Activated T-helper 17 cell treated with anti-CD3 and anti-CD28 coated beads, Interleukin-2, amount 50 U/mL, for 72 hours (primary cell): ENCODE measurements around the gene TAMM41. TPM values are rescaled to one million over a fixed set of nuclear protein-coding genes. Genes with fewer than 3 reads are reported as not detected.
"Not testable (repeated sequence)": the region's sequence is repeated elsewhere in the genome, so short reads cannot be mapped to it uniquely, and the experiment has no call there.

Experiments used
- ATAC-seq: fragments of 150-1000 bp; cut with Tn5 transposase; replicated peaks from 2 replicates; pipeline ENCODE4 v1.10.0; 2021; ENCODE audit warnings: mild to moderate bottlenecking, moderate library complexity
- H3K27ac Mint-ChIP-seq: one replicate; pipeline ENCODE4 v1.8.0; 2022; ENCODE audit warnings: mixed read lengths
- H3K27me3 Mint-ChIP-seq: one replicate; pipeline ENCODE4 v1.8.0; 2022; ENCODE audit warnings: mixed read lengths
- H3K36me3 Mint-ChIP-seq: one replicate; pipeline ENCODE4 v1.8.0; 2022; ENCODE audit warnings: low read depth, mild to moderate bottlenecking, mixed read lengths
- H3K4me1 Mint-ChIP-seq: one replicate; pipeline ENCODE4 v1.8.0; 2022; ENCODE audit warnings: mixed read lengths
- H3K4me3 Mint-ChIP-seq: one replicate; pipeline ENCODE4 v1.8.0; 2022; ENCODE audit warnings: mild to moderate bottlenecking, mixed read lengths
- H3K9me3 Mint-ChIP-seq: one replicate; pipeline ENCODE4 v1.8.0; 2022; ENCODE audit warnings: mixed read lengths
- total RNA-seq, 2 donors: library from RNA; stranded (reverse); gene quantifications; one replicate each; pipeline ENCODE4 v1.2.3, GENCODE V29; 2022

TAMM41 gene
- total RNA-seq, 2 donors from 2014 or later: 19.7 to 22.8 TPM

DNA sequence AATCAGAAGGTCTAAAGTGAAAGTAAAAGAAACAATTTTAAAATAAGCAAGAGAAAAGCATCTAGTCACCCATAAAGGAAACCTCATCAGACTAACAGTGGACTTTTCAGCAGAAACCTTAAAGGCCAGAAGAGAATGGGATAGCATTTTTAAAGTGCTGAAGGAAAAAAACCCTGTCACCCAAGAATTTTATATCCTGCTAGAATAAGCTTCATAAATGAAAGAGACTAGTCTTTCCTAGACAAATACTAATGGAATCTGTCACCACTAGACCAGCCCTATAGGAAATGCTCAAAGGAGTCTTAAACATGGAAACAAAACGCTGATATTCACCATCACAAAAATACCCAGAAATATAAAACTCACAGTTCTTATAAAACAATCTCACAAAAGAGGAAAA is 46.9 kb downstream of the TAMM41 start:
- no peak for ATAC-seq
- Mint-ChIP-seq H3K36me3 (peaks cover 96% of the 10 kb centered on the region), H3K9me3 (peaks cover 8% of the 10 kb centered on the region), H3K27ac (no peak overlapping the region), H3K4me1 (peaks cover 7% of the 10 kb centered on the region), H3K4me3 (no peak overlapping the region), H3K27me3 (no peaks in the 10 kb centered on the region)

DNA sequence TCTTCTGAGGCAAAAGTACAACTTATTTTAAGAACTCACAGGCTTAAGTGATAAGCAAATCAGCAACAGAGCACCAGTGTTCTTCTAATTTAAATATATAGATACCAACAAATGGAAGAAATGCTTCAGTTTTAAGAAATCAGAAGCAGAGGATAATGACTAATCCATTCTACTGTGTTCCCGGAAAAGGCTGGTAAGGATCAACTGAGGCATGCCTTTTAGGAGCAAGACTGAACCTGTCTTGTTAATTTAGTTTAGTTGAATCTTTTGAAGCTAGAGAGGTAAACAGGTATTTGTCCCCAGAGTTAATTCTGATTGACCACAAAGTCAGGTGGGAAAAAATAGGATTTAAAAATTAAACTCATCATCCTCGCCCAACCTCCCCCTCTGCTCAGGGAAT is 51.8 kb downstream of the TAMM41 start:
- H3K9me3 Mint-ChIP-seq: peaks cover 7% of the 10 kb centered on the region
- H3K36me3 Mint-ChIP-seq: peaks cover 100% of the 10 kb centered on the region
- H3K4me3 Mint-ChIP-seq: no peak overlapping the region
- no peak overlapping the region for H3K27ac Mint-ChIP-seq
- no peaks in the 10 kb centered on the region for H3K27me3 Mint-ChIP-seq
- H3K4me1 Mint-ChIP-seq: peaks cover 6% of the 10 kb centered on the region
- ATAC-seq: no peak

DNA sequence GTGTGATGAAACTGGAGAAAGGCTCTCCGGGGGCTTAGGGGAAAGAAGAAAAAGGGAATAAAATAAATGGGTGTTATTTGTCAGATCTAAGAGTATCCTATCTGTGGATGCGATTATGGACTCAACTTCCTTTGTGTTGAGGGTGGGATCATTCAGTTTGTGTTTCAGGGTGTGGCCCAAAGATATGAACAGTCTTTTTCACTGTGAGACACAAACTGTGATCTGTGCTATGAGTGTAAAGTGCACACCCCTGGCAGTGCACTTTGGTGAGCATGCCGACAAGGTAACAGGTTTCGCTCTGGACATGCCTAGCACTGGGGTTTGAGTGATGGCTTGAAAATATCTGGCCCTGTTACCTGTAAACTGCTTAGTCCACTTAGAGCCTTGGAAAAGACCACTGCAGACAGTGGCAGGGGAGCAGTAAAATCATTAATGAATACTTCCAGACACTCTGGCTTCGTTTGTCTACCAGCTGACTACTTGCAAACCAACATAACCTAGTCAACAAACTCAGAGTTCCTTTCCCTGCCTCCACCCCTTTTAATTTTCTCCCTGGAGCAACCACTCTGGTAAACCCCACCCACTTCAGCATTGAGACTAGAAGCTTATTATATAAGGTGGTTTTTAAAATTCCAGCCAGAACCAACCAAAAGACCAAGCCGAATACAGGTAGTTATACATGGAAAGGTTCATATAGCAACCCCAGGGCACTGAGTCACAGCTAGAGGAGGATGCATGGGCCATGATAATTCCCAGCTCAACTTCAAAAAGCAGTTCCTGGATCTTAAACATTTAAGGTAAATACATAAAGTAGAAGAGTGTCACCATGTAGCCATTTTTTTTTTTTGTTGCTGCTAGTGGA is 55.1 kb downstream of the TAMM41 start:
- no peaks in the 10 kb centered on the region for H3K9me3 Mint-ChIP-seq

DNA sequence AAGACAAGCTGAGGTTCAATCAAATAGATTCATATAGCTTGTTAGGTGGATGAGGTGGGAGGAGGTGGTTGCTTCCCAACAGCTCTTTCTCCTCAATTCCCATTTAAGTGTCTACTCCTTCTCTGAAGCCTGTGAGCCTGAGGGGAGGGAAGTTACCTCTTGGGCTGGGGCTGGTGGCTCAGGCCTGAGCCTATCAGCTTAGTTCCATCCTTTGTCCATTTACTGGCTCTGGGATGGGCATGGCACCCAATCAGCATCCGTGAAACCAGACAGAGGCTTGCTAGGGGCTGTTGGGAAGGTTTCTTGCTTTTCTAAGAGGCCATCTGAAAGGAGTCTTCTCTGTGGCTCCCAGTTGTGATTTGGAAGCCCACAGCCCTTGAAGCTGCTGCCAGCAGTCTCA is 57.3 kb downstream of the TAMM41 start:
- ATAC-seq: no peak
- Mint-ChIP-seq H3K27ac (no peak overlapping the region), H3K36me3 (peaks cover 86% of the 10 kb centered on the region)

More for the DNA sequence above, 55.1 kb downstream of the TAMM41 start:
- no peak for ATAC-seq
- Mint-ChIP-seq H3K36me3 (peaks cover 100% of the 10 kb centered on the region), H3K4me1 (no peaks in the 10 kb centered on the region), H3K27ac (peak overlapping the region; percentile 57), H3K27me3 (no peaks in the 10 kb centered on the region), H3K4me3 (no peak overlapping the region)

GRCh38 chr3:11784971-11785377 is 61.7 kb downstream of the TAMM41 start:
- Mint-ChIP-seq H3K4me1 (peaks cover 9% of the 10 kb centered on the region), H3K27me3 (no peaks in the 10 kb centered on the region), H3K27ac (peak overlapping the region; percentile 93), H3K36me3 (peaks cover 41% of the 10 kb centered on the region), H3K4me3 (peak overlapping the region; percentile 75), H3K9me3 (no peaks in the 10 kb centered on the region)
- ATAC-seq: peak; percentile 87

More for the DNA sequence above, 57.3 kb downstream of the TAMM41 start:
- Mint-ChIP-seq H3K4me3 (no peak overlapping the region), H3K9me3 (no peaks in the 10 kb centered on the region), H3K4me1 (peaks cover 5% of the 10 kb centered on the region), H3K27me3 (no peaks in the 10 kb centered on the region)

DNA sequence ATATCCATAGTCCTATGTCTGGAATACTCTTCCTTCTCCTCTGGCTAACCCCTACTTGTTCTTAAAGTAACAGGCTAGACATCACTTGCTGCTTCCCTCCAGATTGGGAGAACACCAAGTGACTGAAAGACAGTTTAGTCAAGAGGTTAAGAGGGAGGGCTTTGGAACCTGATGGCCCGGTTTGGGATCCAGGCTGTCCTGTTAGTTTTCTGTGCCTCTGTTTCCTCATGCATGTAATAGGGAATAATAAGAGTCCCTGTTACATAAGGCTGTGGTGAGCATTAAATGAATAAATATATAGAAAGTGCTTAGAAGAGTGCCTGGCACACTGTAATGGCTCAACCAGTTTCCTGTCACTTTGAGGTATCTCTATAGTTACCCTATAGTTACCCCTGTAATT is 66.3 kb downstream of the TAMM41 start:
- H3K4me1 Mint-ChIP-seq: peaks cover 9% of the 10 kb centered on the region
- peaks cover 6% of the 10 kb centered on the region for H3K36me3 Mint-ChIP-seq
- ATAC-seq: no peak
- H3K4me3 Mint-ChIP-seq: no peak overlapping the region
- H3K27ac Mint-ChIP-seq: no peak overlapping the region
- H3K27me3 Mint-ChIP-seq: no peaks in the 10 kb centered on the region
- H3K9me3 Mint-ChIP-seq: no peaks in the 10 kb centered on the region

GRCh38 chr3:11779626-11780025 is 67.1 kb downstream of the TAMM41 start:
- Mint-ChIP-seq H3K4me3 (no peak overlapping the region), H3K4me1 (peaks cover 5% of the 10 kb centered on the region), H3K27me3 (no peaks in the 10 kb centered on the region), H3K9me3 (no peaks in the 10 kb centered on the region), H3K36me3 (no peaks in the 10 kb centered on the region), H3K27ac (no peak overlapping the region)
- no peak for ATAC-seq

DNA sequence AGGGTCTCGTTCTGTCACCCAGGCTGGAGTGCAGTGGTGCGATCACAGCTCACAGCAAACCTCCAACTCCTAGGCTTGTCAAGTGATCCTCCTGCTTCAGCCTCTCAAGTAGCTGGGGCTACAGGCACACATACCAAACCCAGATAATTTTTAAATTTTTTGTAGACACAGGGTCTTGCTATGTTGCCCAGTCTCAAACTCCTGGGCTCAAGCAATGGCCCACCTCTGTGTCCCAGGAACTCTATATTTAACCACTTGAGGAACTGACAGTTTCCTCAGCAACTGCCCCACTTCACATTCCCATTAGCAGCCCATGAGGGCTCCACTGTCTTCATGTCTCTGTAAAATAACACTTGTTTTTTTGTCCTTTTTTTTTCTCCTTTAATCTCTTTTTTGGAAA is 68.4 kb downstream of the TAMM41 start:
- Mint-ChIP-seq H3K4me3 (no peak overlapping the region), H3K27ac (no peak overlapping the region), H3K36me3 (no peaks in the 10 kb centered on the region), H3K9me3 (no peaks in the 10 kb centered on the region), H3K4me1 (no peaks in the 10 kb centered on the region), H3K27me3 (no peaks in the 10 kb centered on the region)
- ATAC-seq: no peak

DNA sequence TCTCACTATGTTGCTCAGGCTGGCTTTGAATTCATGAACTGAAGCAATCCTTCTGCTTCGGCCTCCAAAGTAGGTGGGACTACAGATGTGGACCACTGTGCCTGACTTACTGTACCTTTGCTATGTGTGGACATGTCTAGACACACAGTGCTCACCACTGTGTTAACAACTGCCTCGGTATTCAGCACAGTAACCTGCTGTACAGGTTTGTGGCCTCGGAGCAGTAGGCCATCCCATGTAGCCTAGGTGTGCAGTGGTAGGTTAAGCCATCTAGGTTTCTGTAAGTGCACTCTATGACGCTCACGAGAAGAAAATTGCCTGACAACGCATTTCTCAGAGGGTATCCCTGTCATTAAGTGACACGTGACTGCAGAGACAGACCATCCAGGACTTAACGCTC is 70.3 kb downstream of the TAMM41 start:
- Mint-ChIP-seq H3K36me3 (no peaks in the 10 kb centered on the region), H3K9me3 (no peaks in the 10 kb centered on the region), H3K4me1 (no peaks in the 10 kb centered on the region), H3K4me3 (no peak overlapping the region), H3K27ac (no peak overlapping the region), H3K27me3 (no peaks in the 10 kb centered on the region)
- no peak for ATAC-seq

DNA sequence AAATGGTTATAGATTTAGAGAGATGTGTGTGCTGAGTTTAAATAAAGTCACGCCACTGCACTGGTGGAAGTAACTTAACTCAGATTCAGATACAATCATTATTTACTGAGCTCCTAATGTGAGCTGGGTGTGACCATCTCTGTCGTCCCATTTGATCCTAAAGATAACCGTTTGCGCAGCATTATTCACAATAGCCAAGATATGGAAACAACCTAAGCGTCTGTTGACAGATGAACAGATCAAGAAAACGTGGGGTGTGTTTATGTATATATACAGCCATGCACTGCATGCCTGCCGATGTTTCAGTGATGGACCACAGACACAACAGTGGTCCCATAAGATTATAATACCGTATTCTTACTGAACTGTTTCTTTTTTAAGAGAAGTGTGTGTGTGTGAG is 71.2 kb downstream of the TAMM41 start:
- ATAC-seq: no peak
- H3K27ac Mint-ChIP-seq: no peak overlapping the region
- no peaks in the 10 kb centered on the region for H3K9me3 Mint-ChIP-seq
- peaks cover 6% of the 10 kb centered on the region for H3K4me1 Mint-ChIP-seq
- no peaks in the 10 kb centered on the region for H3K27me3 Mint-ChIP-seq
- H3K36me3 Mint-ChIP-seq: no peaks in the 10 kb centered on the region
- H3K4me3 Mint-ChIP-seq: no peak overlapping the region

DNA sequence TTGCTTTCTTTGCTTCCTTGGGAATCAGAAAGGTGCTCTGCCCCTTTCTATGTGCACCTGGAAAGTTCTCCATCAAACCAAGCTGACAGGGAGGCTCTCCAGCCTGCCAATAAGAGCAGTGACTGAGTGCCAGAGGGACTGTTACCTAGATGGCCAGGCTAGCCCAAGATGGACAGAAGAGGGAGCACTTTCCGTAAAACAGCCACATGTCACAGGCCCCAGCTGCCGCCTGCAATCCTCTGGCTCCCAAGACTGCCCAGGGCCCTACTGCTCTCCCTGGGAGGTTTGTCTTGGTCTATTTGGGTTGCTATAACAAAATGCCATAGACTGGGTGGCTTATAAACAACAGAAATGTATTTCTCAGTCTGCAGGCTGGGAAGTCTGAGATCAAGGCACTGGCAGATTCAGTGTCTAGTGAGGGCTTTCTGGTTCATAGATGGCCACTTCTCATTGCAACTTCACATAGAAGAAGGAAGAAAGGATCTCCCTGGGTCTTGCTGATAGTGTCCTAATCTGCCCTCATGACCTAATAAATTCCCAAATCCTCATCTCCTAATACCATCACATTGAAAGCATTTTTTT is 72.3 kb downstream of the TAMM41 start:
- H3K36me3 Mint-ChIP-seq: no peaks in the 10 kb centered on the region
- no peaks in the 10 kb centered on the region for H3K27me3 Mint-ChIP-seq
- no peak for ATAC-seq
- H3K9me3 Mint-ChIP-seq: no peaks in the 10 kb centered on the region
- no peak overlapping the region for H3K27ac Mint-ChIP-seq
- no peak overlapping the region for H3K4me3 Mint-ChIP-seq
- peaks cover 9% of the 10 kb centered on the region for H3K4me1 Mint-ChIP-seq

DNA sequence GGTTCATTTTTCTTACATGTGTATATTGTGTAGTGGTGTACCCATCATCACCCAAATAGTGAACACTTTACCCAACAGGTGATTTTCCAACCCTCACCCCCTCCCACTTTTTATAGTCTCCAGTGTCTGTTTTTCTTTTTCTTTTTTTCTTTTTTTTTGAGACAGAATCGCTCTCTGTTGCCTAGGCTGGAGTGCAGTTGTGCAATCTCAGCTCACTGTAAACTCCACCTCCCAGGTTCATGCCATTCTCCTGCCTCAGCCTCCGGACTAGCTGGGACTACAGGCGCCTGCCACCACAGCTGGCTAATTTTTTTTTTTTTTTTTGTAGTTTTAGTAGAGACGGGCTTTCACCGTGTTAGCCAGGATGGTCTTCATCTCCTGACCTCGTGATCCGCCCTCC is 74.8 kb downstream of the TAMM41 start:
- ATAC-seq, H3K4me3 Mint-ChIP-seq, H3K36me3 Mint-ChIP-seq, H3K27me3 Mint-ChIP-seq, H3K9me3 Mint-ChIP-seq, H3K27ac Mint-ChIP-seq, H3K4me1 Mint-ChIP-seq: not testable (repeated sequence)

- peak; percentile 100 for ATAC-seq
- no peaks in the 10 kb centered on the region for H3K27me3 Mint-ChIP-seq
- peaks cover 9% of the 10 kb centered on the region for H3K4me1 Mint-ChIP-seq
- H3K27ac Mint-ChIP-seq: peak overlapping the region; percentile 27
- H3K36me3 Mint-ChIP-seq: no peaks in the 10 kb centered on the region
- peak overlapping the region; percentile 27 for H3K4me3 Mint-ChIP-seq
- H3K9me3 Mint-ChIP-seq: no peaks in the 10 kb centered on the region
Observed at GRCh38 chr3:11770477-11771391, 76.0 kb downstream of the TAMM41 start.

DNA sequence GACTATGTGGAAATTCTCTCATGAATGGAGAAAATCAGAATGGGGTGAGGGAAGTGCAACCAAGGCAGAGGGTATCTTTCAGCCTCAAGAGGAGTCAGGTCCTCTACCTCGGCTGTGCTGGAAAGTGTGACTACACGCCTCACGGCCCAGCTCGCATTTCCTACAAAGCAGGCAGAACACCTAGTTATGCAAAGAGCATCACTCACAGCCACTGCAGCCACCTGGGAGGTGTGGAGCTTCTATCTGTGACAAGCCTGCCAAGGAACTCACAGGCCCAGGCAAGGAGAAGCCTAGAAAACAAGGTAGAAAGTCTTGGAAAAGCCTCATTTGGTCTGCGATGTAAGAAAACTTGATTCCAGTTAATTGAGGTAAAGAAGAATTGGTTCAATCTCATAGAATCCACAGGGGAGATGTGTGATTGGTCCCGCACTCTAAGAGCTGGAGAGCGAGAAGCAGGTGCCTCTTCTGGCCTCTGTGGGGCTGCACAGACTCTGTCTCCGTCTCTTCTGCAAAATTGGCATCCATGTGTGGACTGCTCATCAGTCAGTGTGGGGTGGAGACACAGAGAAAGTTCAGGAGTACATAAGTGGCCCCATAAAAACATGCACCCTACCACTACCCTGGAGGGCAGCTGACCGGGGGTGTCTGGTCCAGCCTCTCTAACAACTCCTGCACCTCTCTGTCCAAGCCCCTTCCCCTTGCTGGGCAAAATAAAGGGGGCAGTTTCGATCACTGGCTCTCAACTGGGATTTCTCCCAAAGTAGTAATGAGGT is 76.8 kb downstream of the TAMM41 start:
- peak; percentile 1 for ATAC-seq
- peak overlapping the region; percentile 27 for H3K4me3 Mint-ChIP-seq
- peak overlapping the region; percentile 27 for H3K27ac Mint-ChIP-seq
- H3K9me3 Mint-ChIP-seq: no peaks in the 10 kb centered on the region
- H3K4me1 Mint-ChIP-seq: peaks cover 14% of the 10 kb centered on the region
- H3K27me3 Mint-ChIP-seq: no peaks in the 10 kb centered on the region
- H3K36me3 Mint-ChIP-seq: peaks cover 4% of the 10 kb centered on the region
